ENCODE data around the gene CBY1. TPM values are rescaled to one million over a fixed set of nuclear protein-coding genes. Genes with fewer than 3 reads are reported as not detected.
A peak's percentile ranks its signal among the peaks of the same experiment; 100 is the strongest.

The CBY1 gene
- total RNA-seq = 10 to 100 TPM in 3 of 4 donors, 1 to 10 TPM in 1; 8.7 to 21.1 (median 13.1) TPM

DNA sequence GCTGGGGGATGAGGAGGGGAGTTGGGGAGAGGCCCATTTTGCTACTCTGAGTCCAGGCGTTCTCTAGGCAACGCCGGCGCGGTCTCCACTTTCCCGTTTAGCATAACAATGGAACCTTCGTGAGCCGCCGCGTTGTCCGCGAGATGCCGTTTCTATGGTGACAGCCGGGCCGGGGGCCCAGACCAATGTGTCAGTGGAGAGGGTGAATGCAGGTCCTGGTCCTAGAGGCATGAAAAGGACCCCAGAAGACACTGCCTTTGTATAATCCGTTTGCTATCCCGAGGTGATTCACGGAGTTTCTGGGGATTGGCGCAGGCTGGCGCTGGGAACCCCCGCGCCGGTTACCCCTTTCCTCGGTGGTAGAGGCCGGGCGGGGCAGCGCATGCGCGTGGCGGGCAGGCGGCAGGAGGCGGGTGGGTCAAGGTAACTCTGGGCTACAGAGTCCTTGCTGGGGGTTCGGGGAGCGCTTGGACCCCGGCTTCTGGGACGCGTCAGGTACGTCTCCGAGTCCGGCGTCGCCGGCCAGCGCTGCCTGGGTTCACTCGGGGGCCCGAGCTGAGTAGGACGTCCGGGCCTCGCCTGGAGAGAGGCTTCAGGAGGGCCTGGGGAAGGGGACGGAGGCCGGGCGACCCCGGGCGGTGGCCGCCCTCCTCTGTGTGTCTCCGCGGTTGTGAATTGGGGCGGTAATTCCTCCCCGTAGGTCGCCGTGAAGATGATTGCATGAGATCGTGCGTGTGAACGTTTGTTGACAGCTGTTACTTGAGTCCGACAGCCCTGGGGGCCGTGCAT is at the start of gene CBY1, which contains the start of gene FAM227A:
TSS of gene CBY1 (plus strand) at position 383 of the 789 bp plus-strand sequence. CDS start 11,417 bp downstream, outside the sequence.
TSS of gene FAM227A (minus strand) at position 137 of the 789 bp plus-strand sequence. CDS start 6,224 bp downstream, outside the sequence.
- H3K27ac ChIP-seq = peak within 1 kb of the TSS; percentile 90 to 98 (median 90)
- intact Hi-C loops (cut with DNase I) = no loop called here
- no peaks in the 10 kb centered on the region for H3K27me3 ChIP-seq
- peaks cover 0 to 27% (median 12%) of the 10 kb centered on the region in 3 donors for H3K4me1 ChIP-seq
- H3K36me3 ChIP-seq = peaks cover 0 to 13% (median 0%) of the 10 kb centered on the region in 3 donors
- H3K4me3 ChIP-seq = peak within 1 kb of the TSS; percentile 78 to 99 (median 88)
- H3K9me3 ChIP-seq = no peaks in the 10 kb centered on the region
- peak in 1 of 4 donors; percentile 72 for TF ChIP-seq POLR2A (IDR thresholded peaks at IDR 0.05)
- TF ChIP-seq, protein P1, sequence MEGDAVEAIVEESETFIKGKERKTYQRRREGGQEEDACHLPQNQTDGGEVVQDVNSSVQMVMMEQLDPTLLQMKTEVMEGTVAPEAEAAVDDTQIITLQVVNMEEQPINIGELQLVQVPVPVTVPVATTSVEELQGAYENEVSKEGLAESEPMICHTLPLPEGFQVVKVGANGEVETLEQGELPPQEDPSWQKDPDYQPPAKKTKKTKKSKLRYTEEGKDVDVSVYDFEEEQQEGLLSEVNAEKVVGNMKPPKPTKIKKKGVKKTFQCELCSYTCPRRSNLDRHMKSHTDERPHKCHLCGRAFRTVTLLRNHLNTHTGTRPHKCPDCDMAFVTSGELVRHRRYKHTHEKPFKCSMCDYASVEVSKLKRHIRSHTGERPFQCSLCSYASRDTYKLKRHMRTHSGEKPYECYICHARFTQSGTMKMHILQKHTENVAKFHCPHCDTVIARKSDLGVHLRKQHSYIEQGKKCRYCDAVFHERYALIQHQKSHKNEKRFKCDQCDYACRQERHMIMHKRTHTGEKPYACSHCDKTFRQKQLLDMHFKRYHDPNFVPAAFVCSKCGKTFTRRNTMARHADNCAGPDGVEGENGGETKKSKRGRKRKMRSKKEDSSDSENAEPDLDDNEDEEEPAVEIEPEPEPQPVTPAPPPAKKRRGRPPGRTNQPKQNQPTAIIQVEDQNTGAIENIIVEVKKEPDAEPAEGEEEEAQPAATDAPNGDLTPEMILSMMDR (IDR thresholded peaks at IDR 0.05) = peak in 1 of 6 experiments; percentile 12
- WGBS, 2 donors = 0% methylated on average over 7 to 18 of the region's 66 CpGs
- peak; percentile 58 for DNase-seq

DNA sequence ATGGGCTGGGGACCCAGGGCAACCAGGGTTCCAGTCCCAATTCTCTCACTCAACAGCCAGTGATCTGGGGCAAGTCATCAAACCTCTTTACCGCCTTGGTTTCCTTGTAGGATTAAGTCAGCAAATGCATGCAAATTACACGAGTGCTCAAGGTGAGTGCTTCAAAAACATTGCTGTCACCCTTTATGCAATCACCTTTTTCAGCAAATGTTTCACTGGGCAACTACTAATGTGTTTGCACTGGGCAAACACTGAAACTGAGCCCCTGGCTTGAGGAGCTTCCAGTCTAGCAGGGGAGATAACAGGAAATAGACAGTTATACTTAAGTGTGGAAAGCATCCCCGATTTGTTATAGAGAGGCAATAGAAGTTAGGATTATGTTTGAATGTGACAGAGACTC is 48.8 kb upstream of the CBY1 start:
- no peak for DNase-seq
- Histone ChIP-seq H3K36me3 (no peaks in the 10 kb centered on the region), H3K4me3 (no peak overlapping the region), H3K9me3 (no peaks in the 10 kb centered on the region), H3K4me1 (peaks cover 0 to 12% (median 0%) of the 10 kb centered on the region in 3 donors), H3K27ac (no peak overlapping the region), H3K27me3 (no peaks in the 10 kb centered on the region)
- intact Hi-C loops (cut with DNase I) = no loop called here
- WGBS, 2 donors = 85 to 87% methylated on average over 3 of the region's 3 CpGs
- TF ChIP-seq, protein P1 (IDR thresholded peaks at IDR 0.05) = no peak
- TF ChIP-seq POLR2A (IDR thresholded peaks at IDR 0.05) = no peak

DNA sequence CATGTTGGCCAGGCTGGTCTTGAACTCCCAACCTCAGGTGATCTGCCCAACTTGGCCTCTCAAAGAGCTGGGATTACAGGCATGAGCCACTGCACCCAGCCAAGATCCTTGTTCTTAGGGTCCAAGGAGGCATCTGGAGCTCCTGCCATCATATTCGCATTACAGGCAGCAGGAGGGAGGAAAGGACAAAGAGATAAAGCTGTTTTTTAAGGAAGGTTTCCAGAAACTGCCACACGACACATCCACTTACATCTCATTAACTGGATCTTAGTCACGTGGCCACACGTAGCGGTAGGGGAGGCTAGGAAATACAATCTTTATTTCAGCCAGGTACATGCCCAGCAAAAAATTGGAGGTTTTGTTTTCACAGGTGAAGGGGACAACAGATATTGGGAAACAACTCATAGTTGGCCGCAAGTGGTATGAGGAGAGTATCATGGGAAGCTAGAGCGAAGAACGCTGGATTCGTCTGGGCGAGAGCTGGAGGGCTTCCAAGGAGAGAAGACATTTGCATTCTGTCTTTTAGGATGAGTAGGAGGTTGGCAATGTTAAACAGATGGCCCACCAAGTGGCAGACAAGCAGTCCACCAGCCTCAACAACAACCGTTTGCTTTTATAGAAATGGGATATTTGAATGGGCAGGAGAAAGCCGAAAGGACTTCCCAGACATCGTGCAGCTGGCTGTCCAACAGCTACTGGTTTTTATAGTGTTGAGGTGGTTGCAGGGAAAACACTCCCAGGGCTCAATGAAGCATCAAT is 47.3 kb upstream of the CBY1 start:
- TF ChIP-seq POLR2A (IDR thresholded peaks at IDR 0.05) = no peak
- TF ChIP-seq, protein P1 (IDR thresholded peaks at IDR 0.05) = no peak
- H3K36me3 ChIP-seq = no peaks in the 10 kb centered on the region
- H3K27me3 ChIP-seq = no peaks in the 10 kb centered on the region
- intact Hi-C loops (cut with DNase I) = no loop called here
- H3K9me3 ChIP-seq = no peaks in the 10 kb centered on the region
- peaks cover 0 to 13% (median 0%) of the 10 kb centered on the region in 3 donors for H3K4me1 ChIP-seq
- 86 to 90% methylated on average over 13 of the region's 13 CpGs for WGBS, 2 donors
- no peak overlapping the region for H3K27ac ChIP-seq
- no peak for DNase-seq
- no peak overlapping the region for H3K4me3 ChIP-seq

DNA sequence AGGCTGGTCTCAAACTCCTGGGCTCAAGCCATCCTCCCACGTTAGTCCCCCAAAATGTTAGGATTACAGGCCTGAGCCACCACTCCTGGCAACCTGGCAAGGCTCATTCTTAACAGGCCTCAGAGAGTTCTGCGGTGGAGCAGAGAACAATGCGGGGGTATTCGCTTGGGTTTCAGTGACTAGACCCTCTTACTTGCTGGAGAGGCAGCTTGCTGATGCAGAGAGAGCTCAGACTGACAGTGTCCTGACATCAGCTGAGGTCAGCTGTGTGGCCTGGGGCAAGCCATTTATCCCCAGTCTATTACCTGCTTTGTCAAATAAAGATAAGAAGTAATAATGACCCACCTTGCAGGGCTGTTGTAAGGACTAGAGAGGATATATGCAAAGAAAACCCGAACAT is 46.2 kb upstream of the CBY1 start:
- H3K36me3 ChIP-seq = no peaks in the 10 kb centered on the region
- intact Hi-C loops (cut with DNase I) = no loop called here
- 94 to 95% methylated on average over 5 of the region's 5 CpGs for WGBS, 2 donors
- TF ChIP-seq, protein P1 (IDR thresholded peaks at IDR 0.05) = no peak
- TF ChIP-seq POLR2A (IDR thresholded peaks at IDR 0.05) = no peak
- no peak for DNase-seq
- H3K4me1 ChIP-seq = peaks cover 0 to 17% (median 0%) of the 10 kb centered on the region in 3 donors
- no peak overlapping the region for H3K27ac ChIP-seq
- H3K9me3 ChIP-seq = no peaks in the 10 kb centered on the region
- no peaks in the 10 kb centered on the region for H3K27me3 ChIP-seq
- no peak overlapping the region for H3K4me3 ChIP-seq

DNA sequence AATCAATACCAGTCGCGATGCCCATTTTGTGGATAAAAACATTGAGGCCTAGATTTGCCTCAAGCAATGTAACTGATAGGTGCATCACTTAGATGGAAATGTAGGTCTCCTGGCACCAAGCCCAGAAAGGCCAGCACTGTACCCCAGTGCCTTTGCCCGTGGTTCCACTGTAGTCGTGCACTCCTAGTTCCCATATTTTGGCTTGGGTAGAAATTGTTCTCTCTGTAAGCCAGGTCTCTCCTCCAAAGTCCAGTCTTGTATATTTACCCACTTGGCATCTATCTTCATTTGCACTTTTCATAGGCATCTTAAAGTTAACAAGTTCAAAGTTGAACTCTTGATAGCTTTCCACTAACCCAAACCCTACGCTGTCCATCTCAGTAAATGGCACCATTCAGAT is 44.9 kb upstream of the CBY1 start:
- 95 to 97% methylated on average over 5 of the region's 5 CpGs for WGBS, 2 donors
- Histone ChIP-seq H3K4me3 (no peak overlapping the region), H3K27me3 (no peaks in the 10 kb centered on the region), H3K36me3 (no peaks in the 10 kb centered on the region), H3K4me1 (peaks cover 0 to 25% (median 0%) of the 10 kb centered on the region in 3 donors), H3K27ac (no peak overlapping the region), H3K9me3 (no peaks in the 10 kb centered on the region)
- intact Hi-C loops (cut with DNase I) = no loop called here
- DNase-seq = no peak
- TF ChIP-seq, protein P1 (IDR thresholded peaks at IDR 0.05) = no peak
- no peak for TF ChIP-seq POLR2A (IDR thresholded peaks at IDR 0.05)

All from esophagus squamous epithelium (tissue), 5 donors.